Fibroblast of skin of abdomen (primary cell): Measurements from ENCODE around the gene ARID5B.
"Not testable (repeated sequence)": the region's sequence is repeated elsewhere in the genome, so short reads cannot be mapped to it uniquely, and the experiment has no call there.

Source experiments
- DNase-seq: peaks from one replicate; pipeline ENCODE4 v3.0.0-alpha.2; 2013

ARID5B gene

GRCh38 chr10:62018131-62018911 lies 116.8 kb downstream of the ARID5B start:
- DNase-seq, result no peak

- peak; percentile 56 for DNase-seq
These were observed 117.7 kb downstream of the ARID5B start for GRCh38 chr10:62019013-62019684.

GRCh38 chr10:62019685-62020359 lies 118.3 kb downstream of the ARID5B start:
- peak; percentile 50 for DNase-seq

GRCh38 chr10:62021128-62021665 lies 119.7 kb downstream of the ARID5B start:
- DNase-seq, result peak; percentile 28

- DNase-seq, result no peak
These were observed 120.7 kb downstream of the ARID5B start for GRCh38 chr10:62021978-62022802.

GRCh38 chr10:62022830-62023229 lies 121.3 kb downstream of the ARID5B start:
- DNase-seq, result no peak

- DNase-seq, result no peak
These were observed 121.8 kb downstream of the ARID5B start for GRCh38 chr10:62023329-62023728.

- DNase-seq, result no peak
These were observed 122.7 kb downstream of the ARID5B start for GRCh38 chr10:62024026-62024701.

- no peak for DNase-seq
These were observed 123.8 kb downstream of the ARID5B start for GRCh38 chr10:62025134-62025794.

GRCh38 chr10:62025901-62026879 lies 124.7 kb downstream of the ARID5B start:
- DNase-seq, result peak; percentile 86

GRCh38 chr10:62027841-62028501 lies 126.5 kb downstream of the ARID5B start:
- DNase-seq, result no peak

GRCh38 chr10:62028502-62028842 lies 127.0 kb downstream of the ARID5B start:
- not testable (repeated sequence) for DNase-seq

- no peak for DNase-seq
These were observed 127.9 kb downstream of the ARID5B start for GRCh38 chr10:62029401-62029800.

- no peak for DNase-seq
These were observed 130.0 kb downstream of the ARID5B start for GRCh38 chr10:62031507-62031906.

GRCh38 chr10:62033125-62033524 lies 131.6 kb downstream of the ARID5B start:
- DNase-seq, result no peak

- DNase-seq, result no peak
These were observed 132.7 kb downstream of the ARID5B start for GRCh38 chr10:62034096-62034640.

- no peak for DNase-seq
These were observed 134.9 kb downstream of the ARID5B start for GRCh38 chr10:62036186-62037081.
